Stimulated activated CD8-positive, alpha-beta memory T cell treated with anti-CD3 and anti-CD28 coated beads, Interleukin-12 subunit alpha, Interleukin-12 subunit beta, amount 100 ng/mL, for 24 hours (primary cell): Measurements from ENCODE around the gene POLRMT.
"Not testable (repeated sequence)": the region's sequence is repeated elsewhere in the genome, so short reads cannot be mapped to it uniquely, and the experiment has no call there.

Experiments
- DNase-seq: peaks from one replicate; pipeline ENCODE4 v3.0.0-alpha.2; 2020; ENCODE audit errors: extremely low read depth

The POLRMT gene

GRCh38 chr19:611481-611868 lies 21.9 kb downstream of the POLRMT start:
- DNase-seq = no peak

GRCh38 chr19:610801-611480 lies 22.4 kb downstream of the POLRMT start:
- no peak for DNase-seq

GRCh38 chr19:610071-610800 lies 23.1 kb downstream of the POLRMT start:
- DNase-seq = no peak

- DNase-seq = no peak
Measured at GRCh38 chr19:609004-609346, 24.4 kb downstream of the POLRMT start.

- DNase-seq = no peak
Measured at GRCh38 chr19:608155-609003, 25.0 kb downstream of the POLRMT start.

GRCh38 chr19:607301-608154 lies 25.8 kb downstream of the POLRMT start:
- DNase-seq = no peak

GRCh38 chr19:605061-605971 lies 28.0 kb downstream of the POLRMT start:
- DNase-seq = not testable (repeated sequence)

GRCh38 chr19:604355-604754 lies 29.0 kb downstream of the POLRMT start:
- DNase-seq = no peak

GRCh38 chr19:603779-604178 lies 29.6 kb downstream of the POLRMT start:
- not testable (repeated sequence) for DNase-seq

GRCh38 chr19:603302-603639 lies 30.1 kb downstream of the POLRMT start:
- not testable (repeated sequence) for DNase-seq

- no peak for DNase-seq
Measured at GRCh38 chr19:602391-603301, 30.7 kb downstream of the POLRMT start.

- DNase-seq = no peak
Measured at GRCh38 chr19:601790-602189, 31.5 kb downstream of the POLRMT start.

- DNase-seq = no peak
Measured at GRCh38 chr19:601310-601709, 32.0 kb downstream of the POLRMT start.

GRCh38 chr19:597406-598315 lies 35.7 kb downstream of the POLRMT start:
- DNase-seq = no peak

- no peak for DNase-seq
Measured at GRCh38 chr19:596263-596655, 37.1 kb downstream of the POLRMT start.

- no peak for DNase-seq
Measured at GRCh38 chr19:595326-596262, 37.7 kb downstream of the POLRMT start.

GRCh38 chr19:594265-594870 lies 39.0 kb downstream of the POLRMT start:
- no peak for DNase-seq
